ENCODE measurements around the gene C7.
"Not testable (repeated sequence)": the region's sequence is repeated elsewhere in the genome, so short reads cannot be mapped to it uniquely, and the experiment has no call there.

C7 gene

DNA sequence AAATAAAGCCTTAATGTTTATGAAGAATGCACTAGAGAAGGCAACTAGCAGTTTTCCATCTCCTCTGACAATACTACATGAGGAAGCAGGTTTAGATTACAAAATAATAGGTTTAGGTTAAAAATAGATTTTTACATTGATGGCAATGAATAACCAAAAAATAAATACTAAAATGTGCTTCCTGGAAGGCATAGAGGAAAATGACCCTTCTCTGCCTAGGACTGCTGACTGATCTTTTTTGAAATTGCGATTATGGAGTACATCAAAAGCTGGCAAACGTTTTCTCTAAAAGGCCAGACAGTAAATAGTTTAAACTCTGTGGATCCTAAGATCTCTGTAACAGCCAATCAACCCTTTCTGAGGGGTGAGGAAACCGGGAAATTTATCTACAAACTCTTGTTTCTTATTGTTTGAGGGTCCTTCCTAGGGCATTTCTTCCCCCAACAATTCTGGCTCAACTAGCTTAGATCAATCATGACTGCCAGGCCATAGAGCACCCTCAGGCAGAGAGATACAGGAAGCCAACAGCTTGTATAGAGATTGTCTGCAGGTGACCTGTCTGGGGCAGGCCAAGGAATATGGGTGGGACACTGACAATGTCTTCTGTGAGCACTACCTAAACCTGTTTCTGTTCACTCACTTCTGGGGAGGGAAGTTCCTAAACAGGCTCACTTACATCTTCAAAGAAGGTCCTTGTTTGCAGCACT, 94.5 kb downstream of the C7 start:
- FAIRE-seq (no peak), DNase-seq (ENCODE audit: insufficient read length) (no peak)
- TF ChIP-seq TAF1 (IDR thresholded peaks at IDR 0.05; ENCODE audit: borderline replicate concordance, low read depth, low read length) = no peak
- TF ChIP-seq POLR2A (IDR thresholded peaks at IDR 0.05; ENCODE audit: low read depth, low read length) = no peak
- no peak for TF ChIP-seq POLR2AphosphoS5 (IDR thresholded peaks at IDR 0.05; ENCODE audit: low read depth, low read length)

DNA sequence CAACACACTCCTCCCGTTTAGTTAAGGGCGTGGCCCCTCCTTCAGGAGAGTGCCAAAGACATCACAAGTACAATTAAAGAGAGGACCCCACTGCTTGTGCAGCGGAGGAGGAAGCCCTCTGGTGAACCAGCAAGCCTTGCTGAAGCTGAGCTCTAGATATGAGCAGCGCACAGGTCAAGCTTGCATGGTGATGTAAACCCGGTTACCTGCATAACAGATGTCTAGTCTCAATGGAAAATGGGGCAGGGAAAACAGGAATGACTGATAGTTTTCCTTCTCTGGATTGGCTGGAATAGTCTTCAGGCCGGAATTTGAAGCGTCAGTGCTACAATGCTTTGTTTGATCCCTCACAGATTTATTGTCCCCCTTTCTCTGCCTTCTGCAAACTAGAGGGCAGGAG, 95.6 kb downstream of the C7 start:
- FAIRE-seq = no peak
- TF ChIP-seq TAF1 (IDR thresholded peaks at IDR 0.05; ENCODE audit: borderline replicate concordance, low read depth, low read length) (no peak), POLR2AphosphoS5 (IDR thresholded peaks at IDR 0.05; ENCODE audit: low read depth, low read length) (no peak), POLR2A (IDR thresholded peaks at IDR 0.05; ENCODE audit: low read depth, low read length) (no peak)
- no peak for DNase-seq (ENCODE audit: insufficient read length)

DNA sequence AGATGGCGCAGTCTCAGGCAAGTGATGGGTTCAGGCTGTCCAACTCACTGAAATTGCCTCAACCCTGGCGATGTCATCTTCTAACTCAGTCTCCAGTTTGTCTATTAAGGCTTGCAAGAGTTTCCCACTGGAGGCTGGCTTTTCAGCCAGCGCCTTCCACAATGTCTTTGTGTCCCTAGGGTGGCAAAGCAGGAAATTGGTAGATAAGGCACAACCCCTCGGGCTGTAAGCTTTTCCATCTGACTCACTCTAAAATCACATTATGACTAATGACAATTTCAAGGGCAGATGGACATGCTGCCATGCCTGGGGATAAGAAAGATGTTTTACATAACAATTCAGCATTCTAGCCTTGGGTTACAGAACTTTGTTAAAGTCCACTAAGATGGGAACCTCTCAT, 99.9 kb downstream of the C7 start:
- FAIRE-seq = no peak
- no peak for TF ChIP-seq POLR2AphosphoS5 (IDR thresholded peaks at IDR 0.05; ENCODE audit: low read depth, low read length)
- TF ChIP-seq TAF1 (IDR thresholded peaks at IDR 0.05; ENCODE audit: borderline replicate concordance, low read depth, low read length) = no peak
- no peak for TF ChIP-seq POLR2A (IDR thresholded peaks at IDR 0.05; ENCODE audit: low read depth, low read length)
- no peak for DNase-seq (ENCODE audit: insufficient read length)

DNA sequence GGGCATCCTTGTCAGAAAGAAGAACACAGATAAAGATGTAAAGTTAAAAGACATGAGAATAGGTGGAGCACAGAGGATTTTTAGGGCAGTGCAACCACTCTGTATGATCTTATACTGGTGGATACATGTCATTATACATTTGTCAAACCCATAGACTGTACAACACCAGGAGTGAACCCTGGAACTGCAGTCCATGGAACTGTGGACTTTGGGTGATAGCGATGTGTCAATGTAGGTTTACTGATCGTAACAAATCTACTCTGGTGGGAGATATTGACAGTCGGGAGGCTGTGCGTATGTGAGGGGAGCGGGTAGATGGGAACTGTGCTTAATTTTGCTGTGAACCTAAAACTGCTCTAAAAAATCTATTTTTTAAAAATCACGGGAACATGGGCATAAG, 101.3 kb downstream of the C7 start:
- FAIRE-seq = no peak
- TF ChIP-seq POLR2A (IDR thresholded peaks at IDR 0.05; ENCODE audit: low read depth, low read length) (no peak), POLR2AphosphoS5 (IDR thresholded peaks at IDR 0.05; ENCODE audit: low read depth, low read length) (no peak), TAF1 (IDR thresholded peaks at IDR 0.05; ENCODE audit: borderline replicate concordance, low read depth, low read length) (no peak)
- no peak for DNase-seq (ENCODE audit: insufficient read length)

DNA sequence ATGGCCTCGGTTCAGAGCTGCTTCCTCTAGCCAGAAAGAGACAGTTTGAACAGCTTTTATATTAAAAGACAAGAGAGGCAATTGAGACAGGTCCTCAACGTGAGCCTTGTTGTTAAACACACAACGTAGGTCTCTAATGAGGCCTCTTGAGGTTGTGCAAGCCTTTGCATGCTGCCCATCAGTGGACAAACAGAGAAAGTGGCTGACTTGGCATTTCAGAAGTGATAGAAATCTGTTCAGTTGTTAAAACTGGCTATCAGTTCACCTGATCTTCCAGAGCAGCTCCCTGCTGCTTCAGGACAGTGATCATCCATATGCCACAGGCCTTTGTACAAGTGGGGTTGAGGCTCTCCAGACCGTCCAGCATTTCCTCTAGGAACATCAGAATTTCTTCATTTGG, 103.0 kb downstream of the C7 start:
- TF ChIP-seq TAF1 (IDR thresholded peaks at IDR 0.05; ENCODE audit: borderline replicate concordance, low read depth, low read length) (no peak), POLR2A (IDR thresholded peaks at IDR 0.05; ENCODE audit: low read depth, low read length) (no peak), POLR2AphosphoS5 (IDR thresholded peaks at IDR 0.05; ENCODE audit: low read depth, low read length) (no peak)
- DNase-seq (ENCODE audit: insufficient read length) (no peak), FAIRE-seq (no peak)

DNA sequence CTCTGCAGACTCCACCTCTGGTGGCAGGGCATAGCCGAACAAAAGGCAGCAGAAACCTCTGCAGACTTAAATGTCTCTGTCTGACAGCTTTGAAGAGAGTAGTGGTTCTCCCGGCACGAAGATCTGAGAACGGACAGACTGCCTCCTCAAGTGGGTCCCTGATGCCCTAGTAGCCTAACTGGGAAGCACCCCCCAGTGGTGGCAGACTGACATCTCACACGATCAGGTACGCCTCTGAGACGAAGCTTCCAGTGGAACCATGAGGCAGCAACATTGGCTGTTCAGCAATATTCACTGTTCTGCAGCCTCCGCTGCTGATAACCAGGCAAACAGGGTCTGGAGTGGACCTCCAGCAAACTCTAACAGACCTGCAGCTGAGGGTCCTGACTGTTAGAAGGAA, 113.3 kb downstream of the C7 start:
- FAIRE-seq; DNase-seq (ENCODE audit: insufficient read length): not testable (repeated sequence)

Data from GM12892 (cell line).